OCI-LY7 (cell line): ENCODE data around the gene FAM221B. TPM values are rescaled to one million over a fixed set of nuclear protein-coding genes. Genes with fewer than 3 reads are reported as not detected.

Experiments used
- BruUV-seq: library from RNA; stranded (reverse); fragments of 400-500 nt; replicated peaks from 2 replicates; lab custom pipeline; 2021; lab: Mats Ljungman, UMichigan
- CTCF ChIA-PET: fragments of 300-600 bp; sonication (Branson Sonifier 250); formaldehyde crosslinking; loops from one replicate; lab custom pipeline; 2022; ENCODE audit warnings: antibody characterized with exemption; ENCODE audit not compliant: unreplicated experiment; lab: Charles Lee
- POLR2A ChIA-PET: fragments of 300-600 bp; sonication (Branson Sonifier 250); formaldehyde crosslinking; loops from one replicate; lab custom pipeline; 2022; ENCODE audit warnings: antibody characterized with exemption; lab: Charles Lee
- DNase-seq: peaks from one replicate; pipeline ENCODE4 v3.0.0-alpha.2; 2015; ENCODE audit warnings: low spot score
- H2AFZ ChIP-seq: fragments of 200-600 bp; sonication (generic), shearing (Covaris generic); 2 replicates; pipeline ENCODE4 v1.6.1; 2014; ENCODE audit warnings: mild to moderate bottlenecking, antibody characterized with exemption, low read length, moderate library complexity
- H3K27ac ChIP-seq: fragments of 200-600 bp; sonication (generic); 2 replicates; pipeline ENCODE4 v1.5.1; 2014; ENCODE audit warnings: mixed run types, low read depth, mild to moderate bottlenecking, moderate library complexity, low read length, inconsistent platforms; ENCODE audit not compliant: poor library complexity, severe bottlenecking
- H3K36me3 ChIP-seq: fragments of 200-600 bp; sonication (generic); 2 replicates; pipeline ENCODE4 v1.6.1; 2014; ENCODE audit warnings: mild to moderate bottlenecking, antibody characterized with exemption, low read length, moderate library complexity, mixed read lengths; ENCODE audit not compliant: insufficient read depth
- H3K4me1 ChIP-seq: fragments of 200-600 bp; sonication (generic); 2 replicates; pipeline ENCODE4 v1.5.1; 2014; ENCODE audit warnings: mild to moderate bottlenecking, low read length; ENCODE audit not compliant: insufficient read depth, poor library complexity, severe bottlenecking
- H3K4me2 ChIP-seq: fragments of 200-600 bp; sonication (generic); 2 replicates; pipeline ENCODE4 v1.6.1; 2014; ENCODE audit warnings: mild to moderate bottlenecking, low read length
- H3K4me3 ChIP-seq: fragments of 200-600 bp; sonication (generic); 2 replicates; pipeline ENCODE4 v1.5.1; 2014; ENCODE audit warnings: mild to moderate bottlenecking, low read depth, low read length; ENCODE audit not compliant: poor library complexity, severe bottlenecking
- H3K79me2 ChIP-seq: fragments of 200-600 bp; sonication (generic); 2 replicates; pipeline ENCODE4 v1.6.1; 2016; ENCODE audit warnings: low read depth, mild to moderate bottlenecking, low read length, moderate library complexity, mixed read lengths; ENCODE audit not compliant: insufficient read depth
- H3K9me2 ChIP-seq: fragments of 200-600 bp; sonication (generic); 2 replicates; pipeline ENCODE4 v1.6.1; 2016; ENCODE audit warnings: mild to moderate bottlenecking, low read length, mixed read lengths; ENCODE audit not compliant: insufficient read depth
- H3K9me3 ChIP-seq: fragments of 200-600 bp; sonication (generic); 2 replicates; pipeline ENCODE4 v1.6.1; 2014; ENCODE audit warnings: mild to moderate bottlenecking, mixed run types, low read length, mixed read lengths
- H4K20me1 ChIP-seq: fragments of 200-600 bp; sonication (generic); 2 replicates; pipeline ENCODE4 v1.6.1; 2014; ENCODE audit warnings: mild to moderate bottlenecking, antibody characterized with exemption, low read length, moderate library complexity, mixed read lengths; ENCODE audit not compliant: insufficient read depth
- CTCF ChIP-seq: fragments of 200-600 bp; sonication (generic); conservative IDR thresholded peaks from 2 replicates; pipeline ENCODE4 v1.5.1; 2014; ENCODE audit warnings: mild to moderate bottlenecking, antibody characterized with exemption, low read length, moderate library complexity, mixed read lengths
- EZH2phosphoT487 ChIP-seq: fragments of 200-600 bp; sonication (generic); IDR thresholded peaks from 2 replicates; pipeline ENCODE4 v1.6.1; 2018; ENCODE audit warnings: low read depth, borderline replicate concordance, mild to moderate bottlenecking, mixed run types, antibody characterized with exemption, low read length, moderate library complexity, mixed read lengths
- intact Hi-C: fragments of 100-400 bp; cut with micrococcal nuclease; formaldehyde crosslinking; loops from one replicate; pipeline ENCODE4 v1.10.0; 2022; ENCODE audit not compliant: unreplicated experiment
- total RNA-seq, 2 experiments: library from RNA; depleted of rRNA in 1 of 2; stranded (reverse); fragments of >200 nt in 1 of 2; shearing (Covaris generic) in 1 of 2; gene quantifications; 2 replicates each; pipeline ENCODE4 v1.2.3, GENCODE V29; 2014 to 2022

Gene FAM221B
- total RNA-seq, 2 experiments from 2014 or later: not detected

- Histone ChIP-seq H3K4me2 (no peak overlapping the region), H4K20me1 (no peaks in the 10 kb centered on the region), H3K4me3 (no peak overlapping the region), H3K9me3 (no peaks in the 10 kb centered on the region), H3K27ac (no peak overlapping the region), H3K4me1 (peaks cover 9% of the 10 kb centered on the region), H3K36me3 (no peaks in the 10 kb centered on the region), H3K9me2 (no peaks in the 10 kb centered on the region), H2AFZ (no peak overlapping the region), H3K79me2 (no peaks in the 10 kb centered on the region)
- TF ChIP-seq EZH2phosphoT487 (no peak), CTCF (no peak)
- ChIA-PET CTCF (no interaction called here), POLR2A (interaction anchor here (0.7 kb wide), 1 partner anchor 10 kb away, joined by 3 read pairs; no protein-coding TSS in a partner anchor)
- DNase-seq: no peak
- intact Hi-C loops: loop anchor here (10.0 kb wide), 1 partner anchor 226 kb away; no protein-coding TSS in a partner anchor
- BruUV-seq: no TSS peak
These were observed 29.7 kb downstream of the FAM221B start for GRCh38 chr9:35798658-35799374.

GRCh38 chr9:35797311-35798109 lies 31.0 kb downstream of the FAM221B start:
- no TSS peak for BruUV-seq
- no peak for DNase-seq
- Histone ChIP-seq H3K9me3 (no peaks in the 10 kb centered on the region), H3K9me2 (no peaks in the 10 kb centered on the region), H4K20me1 (no peaks in the 10 kb centered on the region), H3K4me3 (no peak overlapping the region), H3K79me2 (no peaks in the 10 kb centered on the region), H3K4me2 (no peak overlapping the region), H3K4me1 (peaks cover 9% of the 10 kb centered on the region), H2AFZ (no peak overlapping the region), H3K36me3 (no peaks in the 10 kb centered on the region), H3K27ac (no peak overlapping the region)
- no peak for TF ChIP-seq CTCF
- TF ChIP-seq EZH2phosphoT487: no peak
- ChIA-PET POLR2A (interaction anchor here (1.4 kb wide), 1 partner anchor 15 kb away, joined by 5 read pairs; the partner anchor contains the start of gene SPAG8), CTCF (interaction anchor here (0.7 kb wide), 1 partner anchor 10 kb away, joined by 3 read pairs; no protein-coding TSS in a partner anchor)
- intact Hi-C loops: loop anchor here (10.0 kb wide), 1 partner anchor 227 kb away; no protein-coding TSS in a partner anchor
